Skeletal muscle cell (primary cell): Measurements from ENCODE around the gene PGGHG.
"Not testable (repeated sequence)": the region's sequence is repeated elsewhere in the genome, so short reads cannot be mapped to it uniquely, and the experiment has no call there.

Experiments
- DNase-seq: peaks from one replicate; pipeline ENCODE4 v3.0.0-alpha.2; 2010; ENCODE audit warnings: low read depth
- H3K4me3 ChIP-seq: 2 replicates; pipeline ENCODE4 v1.5.1; 2011; ENCODE audit warnings: low read depth, mild to moderate bottlenecking, control low read depth, low read length, moderate library complexity

The PGGHG gene

GRCh38 chr11:267491-267994, 21.4 kb upstream of the PGGHG start:
- no peak for DNase-seq
- H3K4me3 ChIP-seq, result no peak overlapping the region

- not testable (repeated sequence) for DNase-seq
These were observed 20.2 kb upstream of the PGGHG start for GRCh38 chr11:268716-269145.

GRCh38 chr11:269146-269890, 19.6 kb upstream of the PGGHG start:
- no peak overlapping the region for H3K4me3 ChIP-seq
- DNase-seq, result no peak

More at GRCh38 chr11:268716-269145, 20.2 kb upstream of the PGGHG start:
- H3K4me3 ChIP-seq, result not testable (repeated sequence)

- no peak overlapping the region for H3K4me3 ChIP-seq
These were observed 18.2 kb upstream of the PGGHG start for GRCh38 chr11:270451-271318.

GRCh38 chr11:271319-271715, 17.6 kb upstream of the PGGHG start:
- no peak for DNase-seq
- H3K4me3 ChIP-seq, result no peak overlapping the region

More at GRCh38 chr11:270451-271318, 18.2 kb upstream of the PGGHG start:
- no peak for DNase-seq

GRCh38 chr11:272195-272930, 16.6 kb upstream of the PGGHG start:
- no peak overlapping the region for H3K4me3 ChIP-seq
- DNase-seq, result no peak

- no peak for DNase-seq
- no peak overlapping the region for H3K4me3 ChIP-seq
These were observed 16.1 kb upstream of the PGGHG start for GRCh38 chr11:272931-273198.

GRCh38 chr11:276219-276618, 12.7 kb upstream of the PGGHG start:
- no peak for DNase-seq
- H3K4me3 ChIP-seq, result no peak overlapping the region

- no peak within 1 kb of the TSS for H3K4me3 ChIP-seq
- DNase-seq, result no peak
These were observed 10.7 kb upstream of the PGGHG start, which contains the start of gene NLRP6 for GRCh38 chr11:278001-278951. NLRP6 (plus strand) TSS chr11:278407; CDS start chr11:278570, 163 bp downstream.

- no peak overlapping the region for H3K4me3 ChIP-seq
These were observed 9.6 kb upstream of the PGGHG start for GRCh38 chr11:279040-279965.

GRCh38 chr11:279966-280705, 8.8 kb upstream of the PGGHG start:
- no peak for DNase-seq

More at GRCh38 chr11:279040-279965, 9.6 kb upstream of the PGGHG start:
- DNase-seq, result no peak

GRCh38 chr11:280706-281485, 8.0 kb upstream of the PGGHG start:
- no peak for DNase-seq
- H3K4me3 ChIP-seq, result no peak overlapping the region

More at GRCh38 chr11:279966-280705, 8.8 kb upstream of the PGGHG start:
- peak overlapping the region; percentile 5 for H3K4me3 ChIP-seq

GRCh38 chr11:281486-282161, 7.3 kb upstream of the PGGHG start:
- DNase-seq, result no peak
- no peak overlapping the region for H3K4me3 ChIP-seq

GRCh38 chr11:282171-282570, 6.8 kb upstream of the PGGHG start:
- no peak for DNase-seq
- no peak overlapping the region for H3K4me3 ChIP-seq

- no peak overlapping the region for H3K4me3 ChIP-seq
- DNase-seq, result no peak
These were observed 6.1 kb upstream of the PGGHG start for GRCh38 chr11:282630-283360.
